ENCODE results near the gene AK9.
A peak's percentile ranks its signal among the peaks of the same experiment; 100 is the strongest.

The AK9 gene

GRCh38 chr6:109454496-109455436 is 236.2 kb downstream of the AK9 start:
- DNase-seq: peak; percentile 64

- DNase-seq: peak; percentile 58
Observed at GRCh38 chr6:109453594-109454495, 237.2 kb downstream of the AK9 start.

- no peak for DNase-seq
Observed at GRCh38 chr6:109453156-109453555, 237.8 kb downstream of the AK9 start.

GRCh38 chr6:109452181-109452580 is 238.8 kb downstream of the AK9 start:
- no peak for DNase-seq

- no peak for DNase-seq
Observed at GRCh38 chr6:109451376-109451775, 239.6 kb downstream of the AK9 start.

GRCh38 chr6:109450801-109451200 is 240.2 kb downstream of the AK9 start:
- DNase-seq: no peak

GRCh38 chr6:109449795-109450673 is 241.0 kb downstream of the AK9 start:
- no peak for DNase-seq

- no peak for DNase-seq
Observed at GRCh38 chr6:109449064-109449794, 241.8 kb downstream of the AK9 start.

- DNase-seq: no peak
Observed at GRCh38 chr6:109448615-109449014, 242.4 kb downstream of the AK9 start.

GRCh38 chr6:109447878-109448555 is 243.0 kb downstream of the AK9 start:
- DNase-seq: no peak

GRCh38 chr6:109447087-109447486 is 243.9 kb downstream of the AK9 start:
- no peak for DNase-seq

- no peak for DNase-seq
Observed at GRCh38 chr6:109446541-109446940, 244.5 kb downstream of the AK9 start.

- no peak for DNase-seq
Observed at GRCh38 chr6:109446072-109446471, 244.9 kb downstream of the AK9 start.

GRCh38 chr6:109445382-109445781 is 245.6 kb downstream of the AK9 start:
- no peak for DNase-seq

- no peak for DNase-seq
Observed at GRCh38 chr6:109443425-109443950, 247.5 kb downstream of the AK9 start.

Data from retina (tissue), 1 donor.